ENCODE results near the gene CNTNAP2.

DNA sequence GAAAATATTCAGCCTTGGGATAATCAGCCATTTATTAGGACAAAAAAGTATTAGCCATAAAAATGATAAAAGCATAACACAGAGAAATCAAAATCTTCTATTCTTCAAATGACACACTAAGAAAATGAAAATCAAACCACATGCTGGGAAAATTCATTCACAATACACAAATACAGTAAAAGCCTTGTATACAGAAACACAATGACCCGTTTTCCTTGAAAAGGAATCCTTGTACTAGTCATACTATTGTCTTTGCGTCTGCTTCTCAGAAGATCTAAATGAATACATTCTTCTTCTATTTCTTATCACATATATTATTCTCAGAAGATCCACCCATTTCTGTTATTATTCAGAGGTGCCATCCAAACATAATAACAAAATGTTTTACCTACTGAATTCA is 749.1 kb downstream of the CNTNAP2 start:
- TF ChIP-seq, protein P1, sequence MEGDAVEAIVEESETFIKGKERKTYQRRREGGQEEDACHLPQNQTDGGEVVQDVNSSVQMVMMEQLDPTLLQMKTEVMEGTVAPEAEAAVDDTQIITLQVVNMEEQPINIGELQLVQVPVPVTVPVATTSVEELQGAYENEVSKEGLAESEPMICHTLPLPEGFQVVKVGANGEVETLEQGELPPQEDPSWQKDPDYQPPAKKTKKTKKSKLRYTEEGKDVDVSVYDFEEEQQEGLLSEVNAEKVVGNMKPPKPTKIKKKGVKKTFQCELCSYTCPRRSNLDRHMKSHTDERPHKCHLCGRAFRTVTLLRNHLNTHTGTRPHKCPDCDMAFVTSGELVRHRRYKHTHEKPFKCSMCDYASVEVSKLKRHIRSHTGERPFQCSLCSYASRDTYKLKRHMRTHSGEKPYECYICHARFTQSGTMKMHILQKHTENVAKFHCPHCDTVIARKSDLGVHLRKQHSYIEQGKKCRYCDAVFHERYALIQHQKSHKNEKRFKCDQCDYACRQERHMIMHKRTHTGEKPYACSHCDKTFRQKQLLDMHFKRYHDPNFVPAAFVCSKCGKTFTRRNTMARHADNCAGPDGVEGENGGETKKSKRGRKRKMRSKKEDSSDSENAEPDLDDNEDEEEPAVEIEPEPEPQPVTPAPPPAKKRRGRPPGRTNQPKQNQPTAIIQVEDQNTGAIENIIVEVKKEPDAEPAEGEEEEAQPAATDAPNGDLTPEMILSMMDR (IDR thresholded peaks at IDR 0.05), result no peak
- TF ChIP-seq EP300 (IDR thresholded peaks at IDR 0.05), result no peak
- no peak for TF ChIP-seq POLR2AphosphoS5 (IDR thresholded peaks at IDR 0.05)
- no peak for TF ChIP-seq POLR2A (IDR thresholded peaks at IDR 0.05)
